Superior temporal gyrus (tissue), 1 donor: Measurements from ENCODE around the gene MALRD1.
"Not testable (repeated sequence)": the region's sequence is repeated elsewhere in the genome, so short reads cannot be mapped to it uniquely, and the experiment has no call there.

Source experiments
- DNase-seq: peaks from one replicate; pipeline ENCODE4 v3.0.0-alpha.2; 2016; ENCODE audit errors: extremely low spot score

Gene MALRD1

GRCh38 chr10:19707376-19707775, 658.8 kb downstream of the MALRD1 start:
- DNase-seq = no peak

- no peak for DNase-seq
These were observed 659.4 kb downstream of the MALRD1 start for GRCh38 chr10:19708031-19708430.

GRCh38 chr10:19710600-19710999, 662.0 kb downstream of the MALRD1 start:
- no peak for DNase-seq

- DNase-seq = no peak
These were observed 664.6 kb downstream of the MALRD1 start for GRCh38 chr10:19713159-19713558.

GRCh38 chr10:19713800-19714525, 665.4 kb downstream of the MALRD1 start:
- DNase-seq = peak; percentile 29

GRCh38 chr10:19719284-19719683, 670.7 kb downstream of the MALRD1 start:
- DNase-seq = no peak

- no peak for DNase-seq
These were observed 675.7 kb downstream of the MALRD1 start for GRCh38 chr10:19724287-19724686.

- DNase-seq = no peak
These were observed 679.8 kb downstream of the MALRD1 start for GRCh38 chr10:19728376-19728775.

GRCh38 chr10:19728964-19729363, 680.4 kb downstream of the MALRD1 start:
- DNase-seq = no peak

GRCh38 chr10:19730167-19730906, 681.7 kb downstream of the MALRD1 start:
- no peak for DNase-seq

GRCh38 chr10:19730907-19731217, 682.3 kb downstream of the MALRD1 start:
- DNase-seq = no peak

- no peak for DNase-seq
These were observed 683.0 kb downstream of the MALRD1 start for GRCh38 chr10:19731560-19731959.

- DNase-seq = no peak
These were observed 689.8 kb downstream of the MALRD1 start for GRCh38 chr10:19738440-19738839.

- not testable (repeated sequence) for DNase-seq
These were observed 690.6 kb downstream of the MALRD1 start for GRCh38 chr10:19739232-19739631.

GRCh38 chr10:19742144-19742543, 693.5 kb downstream of the MALRD1 start:
- not testable (repeated sequence) for DNase-seq

GRCh38 chr10:19745672-19746071, 697.1 kb downstream of the MALRD1 start:
- DNase-seq = no peak

- DNase-seq = no peak
These were observed 700.7 kb downstream of the MALRD1 start for GRCh38 chr10:19749185-19749729.

GRCh38 chr10:19750972-19751371, 702.4 kb downstream of the MALRD1 start:
- DNase-seq = no peak

GRCh38 chr10:19756919-19757318, 708.3 kb downstream of the MALRD1 start:
- no peak for DNase-seq

- no peak for DNase-seq
These were observed 713.4 kb downstream of the MALRD1 start for GRCh38 chr10:19762026-19762425.

GRCh38 chr10:19764111-19764510, 715.5 kb downstream of the MALRD1 start:
- DNase-seq = no peak

GRCh38 chr10:19767876-19768275, 719.3 kb downstream of the MALRD1 start:
- no peak for DNase-seq

- DNase-seq = not testable (repeated sequence)
These were observed 721.2 kb downstream of the MALRD1 start for GRCh38 chr10:19769826-19770225.
